HCT116 (cell line): ENCODE measurements around the gene CKAP4. TPM values are rescaled to one million over a fixed set of nuclear protein-coding genes. Genes with fewer than 3 reads are reported as not detected.

Experiments used
- ATAC-seq: fragments of 200-7000 bp; cut with Tn5 transposase; 2 replicates; pipeline ENCODE4 v1.9.1; 2020; ENCODE audit warnings: mild to moderate bottlenecking, moderate library complexity
- BruUV-seq: library from RNA; stranded (reverse); fragments of 400-500 nt; replicated peaks from 2 replicates; lab custom pipeline; 2021; lab: Mats Ljungman, UMichigan
- CTCF ChIA-PET: fragments of 300-600 bp; sonication (Branson Sonifier 250); formaldehyde crosslinking; loops from one replicate; lab custom pipeline; 2021; ENCODE audit warnings: antibody characterized with exemption; lab: Charles Lee
- POLR2A ChIA-PET: fragments of 300-600, 350-600 bp; sonication (Branson Sonifier 250); formaldehyde crosslinking; loops from one replicate; lab custom pipeline; 2021; ENCODE audit warnings: antibody characterized with exemption; lab: Charles Lee
- RAD21 ChIA-PET, 2 experiments: fragments of 300-600 bp; sonication (Branson Sonifier 250); formaldehyde crosslinking; loops; one replicate each; lab custom pipeline; 2023; ENCODE audit warnings: low total read pairs in 2 of 2; ENCODE audit not compliant: uncharacterized antibody in 2 of 2, unreplicated experiment in 2 of 2, low non-redundant PET in 1 of 2; lab: Charles Lee
- DNase-seq: peaks from one replicate; pipeline ENCODE4 v3.0.0-alpha.2; 2010; ENCODE audit warnings: low read depth, low spot score
- H2AFZ ChIP-seq: fragments of 200-600 bp; shearing (Covaris generic), sonication (generic); 2 replicates; pipeline ENCODE4 v1.6.1; 2017; ENCODE audit warnings: low read depth, mixed run types, mixed read lengths, antibody characterized with exemption, low read length; ENCODE audit not compliant: poor library complexity, severe bottlenecking
- H3K27ac ChIP-seq: 2 replicates; pipeline ENCODE4 v1.5.1; 2012; ENCODE audit warnings: low read depth, low read length
- H3K27me3 ChIP-seq: fragments of 200-600 bp; sonication (generic); 2 replicates; pipeline ENCODE4 v1.6.1; 2016; ENCODE audit warnings: mixed run types, low read length, mixed read lengths; ENCODE audit not compliant: insufficient read depth
- H3K36me3 ChIP-seq, 2 experiments: fragments of 200-500 bp in 1 of 2; fragments of 200-600 bp in 1 of 2; sonication (Bioruptor generic) in 1 of 2; sonication (generic) in 1 of 2; 2 replicates each; pipeline versions ENCODE4 v1.5.1 to v1.6.1; 2014 to 2016; ENCODE audit warnings: low read length in 2 of 2, inconsistent platforms in 1 of 2, mixed read lengths in 1 of 2, mixed run types in 1 of 2; ENCODE audit not compliant: insufficient read depth in 2 of 2, control insufficient read depth in 1 of 2
- H3K4me1 ChIP-seq, 2 experiments: fragments of 200-600 bp in 1 of 2; sonication (generic) in 1 of 2; 2 replicates each; pipeline versions ENCODE4 v1.5.1 to v1.6.1; 2012 to 2017; ENCODE audit warnings: low read length in 2 of 2, inconsistent platforms in 1 of 2, mild to moderate bottlenecking in 1 of 2, mixed read lengths in 1 of 2, mixed run types in 1 of 2, moderate library complexity in 1 of 2; ENCODE audit not compliant: insufficient read depth in 2 of 2, control insufficient read depth in 1 of 2
- H3K4me2 ChIP-seq: fragments of 200-600 bp; sonication (generic); 2 replicates; pipeline ENCODE4 v1.6.1; 2017; ENCODE audit warnings: mixed run types, low read length, mixed read lengths
- H3K4me3 ChIP-seq, 2 experiments: fragments of 200-600 bp in 1 of 2; sonication (generic) in 1 of 2; replicated peaks in 1 of 2; 2 replicates each; pipeline ENCODE4 v1.5.1; 2011 to 2016; ENCODE audit warnings: low read length in 2 of 2, control low read depth in 1 of 2, low read depth in 1 of 2, mild to moderate bottlenecking in 1 of 2, mixed read lengths in 1 of 2, mixed run types in 1 of 2
- H3K79me2 ChIP-seq: fragments of 200-600 bp; sonication (generic); 2 replicates; pipeline ENCODE4 v1.6.1; 2017; ENCODE audit warnings: mild to moderate bottlenecking, mixed run types, low read length, moderate library complexity, mixed read lengths; ENCODE audit not compliant: insufficient read depth
- H3K9ac ChIP-seq: fragments of 200-600 bp; sonication (generic); 2 replicates; pipeline ENCODE4 v1.6.1; 2016; ENCODE audit warnings: low read length, mixed read lengths
- H3K9me2 ChIP-seq: fragments of 200-600 bp; sonication (generic), shearing (Covaris generic); 2 replicates; pipeline ENCODE4 v1.6.1; 2017; ENCODE audit warnings: mixed run types, mild to moderate bottlenecking, moderate library complexity; ENCODE audit not compliant: insufficient read depth
- H3K9me3 ChIP-seq, 2 experiments: fragments of 200-500 bp in 1 of 2; fragments of 200-600 bp in 1 of 2; sonication (Bioruptor generic) in 1 of 2; sonication (generic) in 1 of 2; 2 replicates each; pipeline ENCODE4 v1.6.1; 2014 to 2017; ENCODE audit warnings: low read length in 2 of 2, mixed read lengths in 2 of 2, inconsistent platforms in 1 of 2, low read depth in 1 of 2, mild to moderate bottlenecking in 1 of 2, mixed run types in 1 of 2, moderate library complexity in 1 of 2; ENCODE audit not compliant: control insufficient read depth in 1 of 2, insufficient read depth in 1 of 2
- H4K20me1 ChIP-seq: fragments of 200-600 bp; sonication (generic), shearing (Covaris generic); 2 replicates; pipeline ENCODE4 v1.6.1; 2017; ENCODE audit warnings: mixed run types, mild to moderate bottlenecking, moderate library complexity; ENCODE audit not compliant: insufficient read depth
- ELF1 ChIP-seq: IDR thresholded peaks from 2 replicates; pipeline ENCODE4 v1.6.1; 2012; ENCODE audit warnings: low read depth, borderline replicate concordance
- EZH2 ChIP-seq: fragments of 200-600 bp; sonication (generic); IDR thresholded peaks from 2 replicates; pipeline ENCODE4 v1.6.1; 2017; ENCODE audit warnings: antibody characterized with exemption, mixed run types
- POLR2A ChIP-seq: IDR thresholded peaks from 2 replicates; pipeline ENCODE4 v1.7.0; 2011; ENCODE audit warnings: borderline replicate concordance; ENCODE audit not compliant: insufficient read depth, insufficient read length; ENCODE audit errors: extremely low read depth
- POLR2AphosphoS5 ChIP-seq: IDR thresholded peaks from 2 replicates; pipeline ENCODE4 v1.6.1; 2011; ENCODE audit warnings: mild to moderate bottlenecking, low read depth, low read length, moderate library complexity
- RAD21 ChIP-seq: IDR thresholded peaks from 2 replicates; pipeline ENCODE4 v1.6.1; 2012; ENCODE audit warnings: low read depth, mild to moderate bottlenecking
- SIN3A ChIP-seq: IDR thresholded peaks from 2 replicates; pipeline ENCODE4 v1.6.1; 2012; ENCODE audit warnings: low read depth
- SRF ChIP-seq: IDR thresholded peaks from 2 replicates; pipeline ENCODE4 v1.6.1; 2012; ENCODE audit warnings: low read depth
- intact Hi-C: fragments of 100-400 bp; cut with micrococcal nuclease; formaldehyde crosslinking; loops from 2 replicates; pipeline ENCODE4 v1.10.0; 2022
- total RNA-seq: library from RNA; stranded (reverse); gene quantifications from one replicate; pipeline ENCODE4 v1.2.1, GENCODE V29; 2021; ENCODE audit not compliant: unreplicated experiment
- TF ChIP-seq, protein P1 (sequence below), 3 experiments: fragments of 200-600 bp in 1 of 3; sonication (generic) in 1 of 3; IDR thresholded peaks in 2 of 3; conservative IDR thresholded peaks in 1 of 3; 2 replicates each; pipeline ENCODE4 v1.5.1; 2012 to 2017; ENCODE audit warnings: low read depth in 2 of 3, low read length in 2 of 3, antibody characterized with exemption in 1 of 3, borderline replicate concordance in 1 of 3, control low read depth in 1 of 3, mild to moderate bottlenecking in 1 of 3, mixed read lengths in 1 of 3, mixed run types in 1 of 3, moderate library complexity in 1 of 3; ENCODE audit not compliant: insufficient read depth in 1 of 3
- TF ChIP-seq, protein P2 (sequence below): IDR thresholded peaks from 2 replicates; pipeline ENCODE4 v1.6.1; 2011; ENCODE audit warnings: mild to moderate bottlenecking, low read length, moderate library complexity; ENCODE audit not compliant: insufficient replicate concordance; ENCODE audit errors: extremely low read depth

The CKAP4 gene
- total RNA-seq, 1 experiment from 2014 or later: 45.9 TPM

DNA sequence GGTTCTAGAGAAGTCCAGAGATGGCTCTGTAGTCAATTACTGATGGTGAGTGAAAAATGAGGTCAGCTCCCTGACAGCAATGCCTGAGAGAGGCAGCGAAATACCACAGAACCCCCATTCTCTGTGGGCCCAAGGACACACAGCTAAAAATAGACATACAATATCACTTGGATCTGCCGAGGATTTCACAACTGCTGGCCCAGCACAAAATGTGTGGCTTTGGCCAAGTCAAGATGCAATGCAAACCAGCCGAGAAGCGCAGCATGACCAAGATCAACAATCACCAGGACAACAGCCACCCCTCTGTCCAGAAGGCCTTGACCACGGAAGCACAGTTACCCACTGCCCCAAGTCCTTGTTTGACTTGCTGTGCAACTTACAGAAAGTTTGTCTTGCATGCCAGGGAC lies 52.2 kb downstream of the CKAP4 start:
- H3K4me1 ChIP-seq: peaks cover 0 to 10% of the 10 kb centered on the region in 2 experiments; a peak in 2 of 4 replicates
- CTCF ChIA-PET: no interaction called here
- BruUV-seq: no TSS peak
- no peaks in the 10 kb centered on the region for H3K9me3 ChIP-seq
- RAD21 ChIA-PET: no interaction called here
- H3K9ac ChIP-seq: no peak overlapping the region
- no peak for DNase-seq
- POLR2A ChIA-PET: no interaction called here
- H3K79me2 ChIP-seq: no peaks in the 10 kb centered on the region
- H4K20me1 ChIP-seq: no peaks in the 10 kb centered on the region
- no peak overlapping the region for H2AFZ ChIP-seq
- ATAC-seq: no peak
- TF ChIP-seq, protein P1, sequence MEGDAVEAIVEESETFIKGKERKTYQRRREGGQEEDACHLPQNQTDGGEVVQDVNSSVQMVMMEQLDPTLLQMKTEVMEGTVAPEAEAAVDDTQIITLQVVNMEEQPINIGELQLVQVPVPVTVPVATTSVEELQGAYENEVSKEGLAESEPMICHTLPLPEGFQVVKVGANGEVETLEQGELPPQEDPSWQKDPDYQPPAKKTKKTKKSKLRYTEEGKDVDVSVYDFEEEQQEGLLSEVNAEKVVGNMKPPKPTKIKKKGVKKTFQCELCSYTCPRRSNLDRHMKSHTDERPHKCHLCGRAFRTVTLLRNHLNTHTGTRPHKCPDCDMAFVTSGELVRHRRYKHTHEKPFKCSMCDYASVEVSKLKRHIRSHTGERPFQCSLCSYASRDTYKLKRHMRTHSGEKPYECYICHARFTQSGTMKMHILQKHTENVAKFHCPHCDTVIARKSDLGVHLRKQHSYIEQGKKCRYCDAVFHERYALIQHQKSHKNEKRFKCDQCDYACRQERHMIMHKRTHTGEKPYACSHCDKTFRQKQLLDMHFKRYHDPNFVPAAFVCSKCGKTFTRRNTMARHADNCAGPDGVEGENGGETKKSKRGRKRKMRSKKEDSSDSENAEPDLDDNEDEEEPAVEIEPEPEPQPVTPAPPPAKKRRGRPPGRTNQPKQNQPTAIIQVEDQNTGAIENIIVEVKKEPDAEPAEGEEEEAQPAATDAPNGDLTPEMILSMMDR (IDR thresholded peaks at IDR 0.05 in 2 of 3, conservative IDR thresholded peaks at IDR 0.05 in 1 of 3; ENCODE audit: borderline replicate concordance in 1 of 3, insufficient read depth in 1 of 3, low read depth in 2 of 3, low read length in 2 of 3): no peak
- TF ChIP-seq POLR2A (no peak), EZH2 (no peak), POLR2AphosphoS5 (no peak), RAD21 (no peak), ELF1 (no peak), SIN3A (no peak), SRF (no peak)
- TF ChIP-seq, protein P2, sequence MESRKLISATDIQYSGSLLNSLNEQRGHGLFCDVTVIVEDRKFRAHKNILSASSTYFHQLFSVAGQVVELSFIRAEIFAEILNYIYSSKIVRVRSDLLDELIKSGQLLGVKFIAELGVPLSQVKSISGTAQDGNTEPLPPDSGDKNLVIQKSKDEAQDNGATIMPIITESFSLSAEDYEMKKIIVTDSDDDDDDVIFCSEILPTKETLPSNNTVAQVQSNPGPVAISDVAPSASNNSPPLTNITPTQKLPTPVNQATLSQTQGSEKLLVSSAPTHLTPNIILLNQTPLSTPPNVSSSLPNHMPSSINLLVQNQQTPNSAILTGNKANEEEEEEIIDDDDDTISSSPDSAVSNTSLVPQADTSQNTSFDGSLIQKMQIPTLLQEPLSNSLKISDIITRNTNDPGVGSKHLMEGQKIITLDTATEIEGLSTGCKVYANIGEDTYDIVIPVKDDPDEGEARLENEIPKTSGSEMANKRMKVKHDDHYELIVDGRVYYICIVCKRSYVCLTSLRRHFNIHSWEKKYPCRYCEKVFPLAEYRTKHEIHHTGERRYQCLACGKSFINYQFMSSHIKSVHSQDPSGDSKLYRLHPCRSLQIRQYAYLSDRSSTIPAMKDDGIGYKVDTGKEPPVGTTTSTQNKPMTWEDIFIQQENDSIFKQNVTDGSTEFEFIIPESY: no peak
- no peak overlapping the region for H3K4me3 ChIP-seq
- no peak overlapping the region for H3K4me2 ChIP-seq
- H3K27ac ChIP-seq: no peak overlapping the region
- H3K9me2 ChIP-seq: no peaks in the 10 kb centered on the region
- H3K27me3 ChIP-seq: no peaks in the 10 kb centered on the region
- H3K36me3 ChIP-seq: no peaks in the 10 kb centered on the region
- intact Hi-C loops: no loop called here
